Stimulated activated CD8-positive, alpha-beta memory T cell treated with anti-CD3 and anti-CD28 coated beads, Interleukin-15, amount 100 ng/mL, for 24 hours (primary cell): Measurements from ENCODE around the gene FBXO7.
"Not testable (repeated sequence)": the region's sequence is repeated elsewhere in the genome, so short reads cannot be mapped to it uniquely, and the experiment has no call there.

Experiments
- DNase-seq: peaks from one replicate; pipeline ENCODE4 v3.0.0-alpha.2; 2020; ENCODE audit warnings: low read depth

FBXO7 gene

DNA sequence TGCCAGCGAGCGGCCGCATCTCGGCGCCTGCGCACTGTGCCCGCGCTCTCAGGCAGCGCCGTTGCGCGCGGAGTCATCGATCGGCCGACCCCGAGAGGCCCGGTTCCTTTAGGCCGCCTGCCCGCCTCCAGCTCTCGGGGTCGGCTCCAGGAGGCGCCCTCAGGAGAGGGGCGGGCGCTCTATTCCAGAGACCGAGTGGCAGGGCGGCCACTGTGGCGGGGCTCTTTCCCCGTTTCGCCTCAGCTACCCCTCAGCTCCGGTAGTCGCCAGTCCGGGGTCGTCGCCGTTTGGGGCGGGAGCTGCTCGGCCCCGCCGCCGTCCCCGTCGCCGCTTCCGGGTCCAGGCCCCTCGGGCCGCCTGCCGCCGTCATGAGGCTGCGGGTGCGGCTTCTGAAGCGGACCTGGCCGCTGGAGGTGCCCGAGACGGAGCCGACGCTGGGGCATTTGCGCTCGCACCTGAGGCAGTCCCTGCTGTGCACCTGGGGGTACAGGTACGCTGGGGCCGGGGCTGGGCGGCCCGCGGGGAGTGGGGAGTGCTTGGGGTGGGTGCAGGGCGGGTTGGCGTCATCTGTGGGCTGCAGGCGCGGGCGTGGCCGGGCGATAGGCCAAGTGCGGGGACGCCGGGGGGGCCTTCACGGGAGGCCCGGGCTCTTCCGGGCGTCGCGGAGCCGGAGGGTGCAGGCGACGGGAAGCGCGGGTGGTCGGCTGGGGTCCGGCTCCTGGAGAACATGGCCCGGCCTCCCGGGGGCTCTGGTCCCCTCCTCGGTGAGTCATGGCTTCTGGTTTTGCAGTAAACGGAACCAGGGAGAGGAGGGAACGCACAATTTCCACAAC is at the start of gene FBXO7:
FBXO7 (plus strand) TSS at position 177 of the 833 bp plus-strand sequence; CDS start at position 369, 192 bp downstream.
- peak; percentile 65 for DNase-seq

DNA sequence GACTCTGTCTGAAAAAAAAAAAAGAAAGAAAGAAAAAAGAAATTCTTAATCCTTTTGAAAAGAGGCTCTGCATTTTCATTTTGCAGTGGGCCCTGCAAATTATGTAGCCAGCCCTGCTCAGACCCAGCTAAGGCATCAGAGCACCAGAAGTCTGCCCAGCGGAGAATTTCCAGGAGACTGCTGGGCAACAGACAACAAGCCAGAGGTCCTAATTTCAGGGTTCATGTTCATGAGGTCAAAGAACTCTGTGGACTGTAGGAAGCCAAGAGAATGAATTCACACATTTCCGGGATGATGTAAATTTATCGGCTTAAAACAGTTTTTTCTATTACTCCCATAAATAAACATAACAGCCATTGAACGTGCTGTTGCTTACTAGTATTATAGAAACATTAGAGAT is 47.7 kb upstream of the FBXO7 start:
- no peak for DNase-seq

DNA sequence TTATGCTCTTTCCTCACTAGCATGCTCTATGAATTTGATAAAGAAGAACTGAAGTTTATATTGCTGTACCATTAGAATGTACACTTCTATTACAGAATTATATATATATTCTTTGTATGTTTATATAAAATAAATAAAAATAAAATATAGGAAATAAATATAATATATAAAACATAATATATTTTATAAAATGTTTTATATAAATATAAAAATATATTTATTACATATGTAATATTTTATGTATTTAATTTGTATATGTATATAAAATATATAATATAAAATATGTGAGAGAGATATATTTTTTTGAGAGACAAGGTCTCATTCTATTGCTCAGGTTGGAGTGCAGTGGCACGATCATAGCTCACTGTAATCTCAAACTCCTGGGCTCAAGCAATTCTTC is 44.3 kb upstream of the FBXO7 start:
- DNase-seq, result no peak

GRCh38 chr22:32444068-32444467 is 30.5 kb upstream of the FBXO7 start:
- DNase-seq, result no peak

DNA sequence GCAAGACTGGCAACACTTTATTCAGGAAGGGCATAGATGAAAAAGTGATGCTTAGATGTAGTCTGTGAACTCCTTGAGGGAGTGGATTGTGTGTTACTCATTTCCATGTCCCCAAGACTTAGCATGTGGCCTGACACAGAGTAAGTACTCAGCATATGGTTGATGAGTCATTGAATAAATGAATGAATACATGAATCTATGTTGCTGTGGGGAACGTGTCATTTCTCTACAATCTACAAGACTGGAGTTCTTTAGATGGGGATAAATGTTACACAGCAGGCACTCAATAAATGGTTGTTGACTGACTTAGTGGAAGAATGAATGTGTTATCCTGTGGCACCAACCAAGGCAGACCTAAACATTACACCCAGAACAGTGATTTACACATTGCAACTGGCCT is 28.3 kb upstream of the FBXO7 start:
- DNase-seq, result no peak

DNA sequence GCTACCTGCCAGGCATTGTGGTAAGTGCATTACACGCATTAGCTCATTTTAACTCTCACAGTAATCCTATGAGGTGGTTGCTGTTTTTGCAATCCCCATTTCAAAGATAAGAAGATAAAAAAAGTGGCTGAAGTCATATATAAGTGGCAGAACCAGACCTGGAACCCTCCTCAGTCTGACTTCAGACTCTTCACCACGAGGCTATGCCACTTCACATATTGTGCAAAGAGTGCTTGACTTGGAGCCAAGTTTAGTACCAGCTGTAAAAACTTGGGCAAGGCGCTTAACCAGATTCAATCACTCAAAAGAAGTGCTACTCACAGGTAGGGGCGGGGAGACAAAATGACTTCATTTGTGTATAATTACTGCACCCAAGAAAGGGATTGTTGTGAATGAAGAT is 25.6 kb upstream of the FBXO7 start:
- DNase-seq, result no peak

DNA sequence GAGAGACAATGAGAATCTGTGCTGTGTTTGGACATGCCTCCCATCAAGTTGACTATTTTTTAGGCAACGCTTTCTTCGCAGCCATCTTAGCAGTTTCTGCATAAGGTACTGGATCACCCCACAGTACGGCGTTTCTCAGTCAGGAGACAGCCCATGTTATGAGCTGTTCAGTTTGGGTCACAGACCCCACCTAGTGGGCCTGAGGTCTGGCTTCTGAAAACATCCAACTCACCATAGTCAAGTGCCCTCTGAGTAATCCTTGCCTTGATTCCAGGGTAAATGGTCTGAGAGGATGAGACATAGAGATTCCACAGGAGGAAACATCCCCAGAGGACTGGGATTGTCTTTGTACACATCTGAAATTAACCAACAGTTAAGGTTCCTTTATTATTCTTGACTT is 17.6 kb upstream of the FBXO7 start:
- no peak for DNase-seq

DNA sequence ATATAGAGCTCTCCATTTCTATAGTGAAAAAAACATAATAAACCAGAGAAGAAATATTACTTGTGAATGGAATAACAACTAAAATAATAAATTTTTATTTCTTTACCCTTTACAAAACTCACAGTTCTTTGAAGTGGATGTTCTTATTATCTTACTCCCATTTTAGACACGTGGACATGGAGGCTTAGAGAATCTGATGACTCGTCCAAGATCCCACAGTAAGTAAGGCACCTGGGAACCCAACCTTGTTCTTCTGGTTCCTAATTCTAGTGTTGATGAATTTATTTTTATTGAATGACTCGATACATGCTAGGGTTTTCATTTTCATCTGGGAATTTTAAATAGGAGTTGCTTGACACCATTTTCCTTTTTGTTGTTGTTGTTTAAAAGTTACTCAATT is 12.2 kb upstream of the FBXO7 start:
- DNase-seq, result no peak

DNA sequence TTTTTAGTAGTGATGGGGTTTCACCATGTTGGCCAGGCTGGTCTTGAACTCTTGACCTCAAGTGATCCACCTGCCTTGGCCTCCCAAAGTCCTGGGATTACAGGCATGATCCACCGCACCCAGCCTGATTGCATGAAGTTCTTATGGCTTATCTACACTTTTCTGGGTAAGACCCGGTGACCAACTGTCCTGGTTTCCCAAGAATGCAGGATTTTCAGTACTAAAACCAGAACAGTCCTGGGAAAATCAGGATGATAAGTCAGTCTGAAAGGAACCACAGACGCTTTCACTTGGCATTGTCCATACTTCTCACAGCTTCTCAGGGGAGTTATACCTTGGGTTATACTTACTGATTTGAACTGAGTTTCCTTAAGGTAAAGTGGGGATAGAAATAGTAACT is 8.9 kb upstream of the FBXO7 start:
- DNase-seq, result no peak

GRCh38 chr22:32466496-32466895 is 8.1 kb upstream of the FBXO7 start:
- no peak for DNase-seq

GRCh38 chr22:32469799-32470212 is 4.8 kb upstream of the FBXO7 start:
- no peak for DNase-seq

DNA sequence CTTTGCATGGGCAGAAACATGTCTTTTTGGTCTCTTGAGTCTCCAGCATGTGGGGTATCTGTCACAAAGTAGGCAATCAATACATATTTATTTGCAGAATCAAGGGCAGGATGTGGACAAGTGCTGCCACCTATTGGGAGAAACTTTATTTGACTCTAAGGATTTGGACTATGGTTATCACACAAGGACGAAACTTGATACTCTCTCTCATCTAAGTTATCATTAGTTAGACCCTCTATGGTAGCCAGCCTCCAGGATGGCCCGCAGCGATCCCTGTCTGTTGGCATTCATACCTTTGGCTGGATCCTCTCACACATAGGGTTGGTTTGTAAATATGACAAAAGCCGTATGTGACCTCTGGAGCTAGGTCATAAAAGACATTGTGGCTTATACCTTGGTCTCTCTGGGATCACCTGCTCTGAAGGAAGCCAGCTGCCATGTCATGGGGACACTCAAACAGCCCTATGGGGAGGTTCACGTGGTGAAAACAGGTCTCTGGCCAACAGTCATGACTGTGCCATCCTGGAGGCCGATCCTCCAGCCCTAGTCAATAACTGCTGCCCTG is 1.1 kb upstream of the FBXO7 start:
- DNase-seq, result no peak

DNA sequence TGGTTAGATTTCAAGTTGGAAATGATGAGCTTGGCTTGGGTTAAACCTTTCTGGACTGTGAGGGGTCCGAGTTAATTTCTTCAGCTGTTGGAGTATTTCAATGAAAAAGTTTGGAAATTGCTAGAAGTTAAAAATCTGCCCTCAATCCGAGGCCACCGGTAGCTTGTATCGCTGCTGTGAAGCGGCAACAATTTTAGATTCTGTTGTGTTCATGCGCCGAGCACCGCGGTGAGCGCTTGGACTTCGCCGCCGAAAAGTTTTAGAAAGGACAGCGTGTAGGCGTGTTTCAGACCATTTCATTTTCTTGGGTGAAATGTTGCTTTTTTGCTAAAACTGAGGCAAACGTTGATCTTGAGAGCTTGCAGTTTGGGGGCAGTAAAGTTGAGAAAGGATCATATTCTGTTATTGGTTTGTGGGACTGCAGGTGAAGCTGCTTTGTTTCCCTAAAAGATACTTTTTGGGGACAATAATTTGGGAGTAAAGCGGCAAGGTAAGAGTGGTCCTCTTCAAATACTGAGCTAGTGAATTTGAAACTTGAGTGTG is 928 bp downstream of the FBXO7 start:
- no peak for DNase-seq

- no peak for DNase-seq
Observed at GRCh38 chr22:32476281-32477195, 1.9 kb downstream of the FBXO7 start.

DNA sequence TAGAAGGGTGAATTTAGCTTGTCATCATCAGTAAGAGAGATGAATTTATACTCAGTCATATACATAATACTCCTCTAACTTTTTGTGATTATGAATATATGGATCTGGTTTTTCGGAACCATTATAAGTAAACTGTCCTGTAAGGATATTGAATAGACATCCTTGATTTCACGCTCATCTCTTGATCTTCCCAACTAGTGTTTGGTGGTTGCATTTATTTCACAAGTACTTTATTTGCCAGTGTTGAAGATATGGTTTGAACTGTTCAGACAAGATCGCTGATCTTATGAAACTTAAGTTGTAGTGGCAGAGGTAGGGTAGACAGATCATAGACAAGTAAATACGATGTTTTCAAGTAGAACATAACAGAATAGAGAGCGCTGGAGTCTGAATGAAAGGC is 3.0 kb downstream of the FBXO7 start:
- no peak for DNase-seq

GRCh38 chr22:32478552-32478951 is 3.9 kb downstream of the FBXO7 start:
- not testable (repeated sequence) for DNase-seq

DNA sequence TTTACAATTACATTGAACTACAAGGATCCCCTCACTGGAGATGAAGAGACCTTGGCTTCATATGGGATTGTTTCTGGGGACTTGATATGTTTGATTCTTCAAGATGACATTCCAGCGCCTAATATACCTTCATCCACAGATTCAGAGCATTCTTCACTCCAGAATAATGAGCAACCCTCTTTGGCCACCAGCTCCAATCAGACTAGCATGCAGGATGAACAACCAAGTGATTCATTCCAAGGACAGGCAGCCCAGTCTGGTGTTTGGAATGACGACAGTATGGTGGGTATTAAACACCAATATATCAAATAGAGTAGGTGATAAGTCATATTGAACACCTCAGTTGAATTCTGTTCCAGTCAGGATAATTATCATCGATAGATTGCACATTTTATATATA is 4.4 kb downstream of the FBXO7 start:
- DNase-seq, result no peak

- no peak for DNase-seq
Observed at GRCh38 chr22:32480238-32480637, 5.6 kb downstream of the FBXO7 start.

DNA sequence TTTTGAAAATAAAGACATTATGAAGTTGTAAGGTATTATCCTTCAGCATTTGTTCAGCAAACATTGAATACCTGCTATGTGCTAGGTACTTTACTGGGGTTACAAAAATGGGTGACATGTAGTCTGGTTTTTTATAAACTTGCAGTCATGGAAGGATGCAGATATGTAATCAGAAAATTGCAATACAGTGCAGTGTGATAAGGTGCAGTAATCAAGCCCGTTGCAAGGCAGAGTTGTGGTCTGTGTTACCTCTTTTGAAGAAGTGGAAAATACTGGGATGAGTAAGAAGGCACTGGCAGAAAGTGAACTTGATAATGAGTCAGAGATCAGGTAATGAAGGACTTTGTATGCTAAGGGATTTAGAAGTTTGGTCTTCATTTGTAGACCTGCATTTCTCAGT is 8.1 kb downstream of the FBXO7 start:
- DNase-seq, result no peak

DNA sequence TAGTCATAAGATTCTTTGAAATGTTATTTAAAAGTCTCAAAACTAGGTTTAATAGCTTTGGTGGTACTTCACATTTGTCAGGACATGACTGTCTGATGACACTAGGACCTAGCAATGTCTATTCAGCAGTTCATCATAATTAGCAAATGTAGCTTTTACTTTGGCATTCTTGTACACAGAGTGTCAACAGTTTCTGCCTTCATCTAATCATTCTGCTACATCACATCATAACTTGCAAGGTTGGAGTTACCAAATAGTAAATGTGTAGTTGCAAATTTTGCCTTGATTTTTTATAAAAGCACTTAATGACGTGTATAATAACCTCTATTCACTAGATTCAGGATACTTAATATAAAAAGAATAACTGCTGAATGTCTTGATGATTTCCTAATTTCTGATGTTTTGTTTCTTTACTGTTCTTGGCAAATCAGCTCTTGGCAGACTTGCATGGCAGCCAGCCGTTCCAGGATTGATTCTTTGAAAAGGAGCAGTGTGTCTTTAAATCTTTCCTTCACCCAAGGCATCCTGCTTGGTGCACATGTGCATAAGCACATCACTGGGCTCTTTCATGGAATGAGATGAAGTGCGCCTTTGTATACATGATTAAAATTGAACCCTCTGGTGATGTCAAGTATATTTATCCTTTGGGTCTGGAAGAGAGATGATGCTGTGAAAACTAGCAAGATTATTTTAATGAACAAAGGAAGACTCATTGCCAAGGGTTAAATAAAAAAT is 12.2 kb downstream of the FBXO7 start:
- no peak for DNase-seq

DNA sequence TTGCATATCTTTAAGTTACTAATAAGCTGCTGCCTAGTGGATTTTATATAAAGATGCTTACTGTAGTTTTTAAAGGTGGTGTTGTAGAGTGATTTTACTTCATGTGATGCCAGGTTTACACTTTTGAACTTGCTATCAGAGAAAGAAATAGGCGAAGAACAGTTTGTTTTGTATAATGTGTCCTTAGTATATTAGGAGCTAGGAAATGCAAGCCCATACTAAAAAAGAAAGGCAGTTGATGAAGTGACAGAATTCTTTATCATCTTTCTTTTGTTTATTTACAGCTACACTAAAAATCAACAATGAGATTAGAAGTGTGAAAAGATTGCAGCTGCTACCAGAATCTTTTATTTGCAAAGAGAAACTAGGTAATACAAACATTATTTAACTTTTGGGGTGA is 12.8 kb downstream of the FBXO7 start:
- DNase-seq, result no peak

GRCh38 chr22:32489377-32489776 is 14.8 kb downstream of the FBXO7 start:
- DNase-seq, result no peak
